Measurements from ENCODE around the gene PDGFA.

Gene PDGFA

DNA sequence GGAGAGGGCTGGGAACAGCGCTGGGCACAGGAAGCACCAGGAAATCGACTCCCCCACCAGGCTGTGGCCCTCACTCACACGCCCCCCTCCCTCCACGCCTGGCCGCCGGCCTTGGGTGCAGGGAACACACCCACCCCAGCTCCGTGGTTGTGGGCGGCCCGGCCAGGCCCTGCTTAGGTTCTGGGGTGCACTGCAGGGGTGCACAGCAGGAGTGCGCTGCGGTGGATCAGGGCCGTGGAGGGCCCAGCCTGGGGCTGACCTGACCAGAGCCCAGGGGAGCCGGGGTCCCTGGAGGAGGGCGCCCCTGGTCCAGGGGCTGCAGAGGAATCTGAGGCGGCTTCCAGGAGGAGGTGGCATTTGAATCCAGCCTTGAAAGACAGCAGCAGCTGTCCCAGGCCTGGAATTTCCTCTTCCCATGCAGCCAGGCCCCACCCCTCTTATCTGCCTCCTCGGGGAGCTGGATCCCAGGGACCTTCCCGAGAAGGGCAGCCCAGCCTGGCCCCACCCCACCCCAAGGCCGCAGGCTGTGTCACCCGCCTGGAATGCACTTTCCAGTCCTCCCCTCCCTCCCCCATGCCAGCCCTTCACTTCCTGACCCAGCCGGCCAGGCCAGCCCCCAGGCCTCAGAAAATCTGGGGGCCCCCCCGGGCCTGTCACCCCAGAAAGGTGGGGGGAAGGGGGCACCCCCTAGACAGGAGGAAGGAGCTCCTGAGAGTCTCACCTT is 18.4 kb upstream of the PDGFA start:
- DNase-seq (ENCODE audit: low read depth, low spot score) = no peak

DNA sequence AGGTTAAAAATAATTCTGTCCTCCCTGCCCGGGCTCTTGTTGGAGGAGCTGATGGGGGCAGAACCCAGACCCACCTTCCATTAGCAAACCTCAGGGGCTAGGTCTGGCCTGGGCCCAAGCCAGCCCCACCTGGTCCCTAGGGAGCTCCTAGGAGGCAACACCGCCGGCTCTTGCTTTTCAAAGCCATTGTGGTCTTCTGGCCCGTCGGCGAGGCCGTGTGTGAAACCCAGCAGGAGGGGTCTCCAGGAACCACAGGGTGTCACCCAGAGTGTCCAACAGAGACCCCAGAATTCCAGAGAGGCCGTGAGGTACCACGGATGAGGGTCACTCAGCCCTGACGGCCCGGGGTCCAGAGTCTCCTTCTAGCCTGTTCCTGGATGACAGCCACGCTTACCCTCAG is 16.6 kb upstream of the PDGFA start:
- DNase-seq (ENCODE audit: low read depth, low spot score) = no peak

DNA sequence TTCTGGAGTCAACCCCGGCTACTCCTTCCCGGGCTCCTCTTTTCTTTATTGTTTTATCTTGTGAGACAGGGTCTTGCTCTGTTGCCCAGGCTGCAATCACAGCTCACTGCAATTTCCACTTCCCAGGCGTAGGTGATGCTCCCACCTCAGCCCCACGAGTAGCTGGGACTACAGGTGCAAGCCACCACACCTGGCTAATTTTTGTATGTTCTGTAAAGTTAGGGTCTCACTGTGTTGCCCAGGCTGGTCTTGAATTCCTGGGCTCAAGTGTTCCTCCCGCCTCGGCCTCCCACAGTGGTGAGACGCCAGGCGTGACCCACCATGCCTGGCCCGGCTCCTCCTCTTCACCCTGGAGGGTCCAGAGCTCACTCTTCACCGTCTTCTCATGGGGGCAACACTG is 15.3 kb upstream of the PDGFA start:
- DNase-seq (ENCODE audit: low read depth, low spot score) = no peak

DNA sequence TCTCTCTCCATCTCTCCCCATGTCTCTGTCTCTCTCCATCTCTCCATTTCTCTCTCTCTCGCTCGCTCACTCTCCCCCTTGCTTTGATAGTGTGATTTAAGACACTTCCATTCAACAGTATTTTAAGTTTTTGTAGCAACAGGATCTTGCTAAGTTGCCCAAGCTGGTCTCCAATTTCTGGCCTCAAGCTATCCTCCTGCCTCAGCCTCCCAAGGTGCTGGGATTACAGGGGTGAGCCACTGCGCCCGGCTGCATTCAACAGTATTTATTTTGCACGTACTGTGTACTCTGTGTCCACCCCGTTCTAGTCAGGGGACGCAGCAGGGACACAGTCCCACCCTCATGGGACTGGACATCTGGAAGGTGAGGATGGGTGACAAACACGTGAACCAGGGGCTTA is 14.4 kb upstream of the PDGFA start:
- DNase-seq (ENCODE audit: low read depth, low spot score) = no peak

DNA sequence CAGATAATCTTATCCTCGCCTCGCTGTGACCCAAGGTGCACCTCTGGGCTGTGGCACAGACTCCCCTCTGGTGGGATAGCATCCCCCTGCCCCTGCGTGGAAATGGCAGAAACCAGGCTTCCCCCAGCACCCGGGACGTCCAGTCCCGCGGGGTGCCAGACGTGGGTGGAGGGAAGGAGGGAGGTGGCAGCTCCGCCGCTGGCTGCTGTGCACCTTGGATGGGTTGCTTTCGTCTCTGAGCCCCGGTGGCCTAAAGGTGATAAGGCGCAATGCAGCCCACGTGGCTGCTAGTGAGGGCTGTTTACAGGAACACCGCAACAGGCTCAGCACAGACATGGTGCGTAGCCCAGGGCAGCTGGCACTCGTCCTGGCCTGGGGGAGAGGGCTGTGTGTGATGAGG is 13.6 kb upstream of the PDGFA start:
- DNase-seq (ENCODE audit: low read depth, low spot score) = no peak

DNA sequence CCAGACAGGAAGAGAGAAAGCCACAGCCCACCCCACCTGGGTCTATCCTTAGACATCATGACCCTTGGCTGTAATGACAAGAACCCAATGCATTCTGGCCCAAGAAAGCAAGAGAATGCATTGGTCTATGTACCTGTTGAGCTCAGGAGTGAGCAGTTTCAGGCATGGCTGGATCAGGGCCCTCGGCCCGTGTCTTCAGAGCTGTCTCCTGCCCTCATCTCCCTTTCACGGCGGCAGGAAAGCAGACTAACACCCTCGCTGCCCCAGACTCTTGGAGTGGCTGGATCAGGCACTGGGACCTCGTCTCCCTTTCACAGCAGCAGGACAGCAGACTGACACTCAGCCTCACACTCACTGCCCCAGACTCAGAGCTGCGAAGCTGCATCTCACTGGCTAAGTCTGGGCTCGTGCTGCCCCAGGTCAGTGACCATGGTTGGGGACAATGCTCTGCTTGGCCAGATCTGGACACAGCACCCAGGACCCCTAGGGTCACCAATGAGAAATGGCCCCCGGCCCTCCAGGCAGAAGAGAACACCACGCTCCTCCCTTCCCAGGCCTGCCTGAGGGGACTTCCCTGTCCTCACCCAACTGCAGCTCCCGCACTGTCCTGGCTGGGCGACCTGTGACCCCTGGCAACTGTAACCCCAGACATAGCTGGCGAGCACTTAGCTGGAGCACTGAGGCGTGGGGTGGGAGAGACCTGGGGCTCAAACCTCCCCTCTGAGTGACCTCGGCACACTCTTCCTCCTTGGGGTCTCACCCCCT is 12.9 kb upstream of the PDGFA start:
- no peak for DNase-seq (ENCODE audit: low read depth, low spot score)

DNA sequence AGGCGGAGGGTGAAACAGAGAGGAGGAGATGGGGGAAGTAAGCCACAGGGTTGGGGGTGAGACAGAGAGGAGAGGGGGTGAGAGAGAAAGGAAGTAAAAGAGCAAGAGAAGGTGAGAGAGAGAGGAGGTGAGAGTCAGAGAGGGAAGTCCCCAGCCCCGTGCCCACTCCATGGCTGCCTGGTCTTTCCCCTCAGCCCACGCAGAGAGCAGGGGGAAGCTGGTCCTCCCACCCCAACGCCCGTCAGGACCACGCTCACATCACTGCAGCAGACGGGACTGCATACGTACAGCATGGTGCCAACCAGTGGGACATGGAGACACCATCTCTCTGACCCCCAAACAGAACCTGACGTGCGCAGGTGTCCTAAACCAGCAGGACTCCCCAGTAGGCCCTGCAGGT is 12.1 kb upstream of the PDGFA start:
- DNase-seq (ENCODE audit: low read depth, low spot score) = no peak

DNA sequence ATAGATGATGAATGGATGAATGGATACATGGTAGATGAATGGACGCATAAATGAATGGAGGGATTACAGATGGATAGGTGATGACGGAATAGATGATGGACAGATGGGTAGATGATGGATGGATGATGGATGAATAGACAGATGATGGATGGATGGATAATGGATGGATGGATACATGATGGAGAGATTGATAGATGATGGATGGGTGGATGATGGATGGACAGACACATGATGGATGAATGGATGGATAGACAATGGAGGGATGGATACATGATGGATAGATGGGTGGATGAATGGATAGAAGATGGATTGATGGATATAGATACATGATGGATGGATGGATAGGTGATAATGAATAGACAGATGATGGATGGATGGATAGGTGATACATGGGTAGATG is 8.8 kb upstream of the PDGFA start:
- DNase-seq (ENCODE audit: low read depth, low spot score) = no peak

DNA sequence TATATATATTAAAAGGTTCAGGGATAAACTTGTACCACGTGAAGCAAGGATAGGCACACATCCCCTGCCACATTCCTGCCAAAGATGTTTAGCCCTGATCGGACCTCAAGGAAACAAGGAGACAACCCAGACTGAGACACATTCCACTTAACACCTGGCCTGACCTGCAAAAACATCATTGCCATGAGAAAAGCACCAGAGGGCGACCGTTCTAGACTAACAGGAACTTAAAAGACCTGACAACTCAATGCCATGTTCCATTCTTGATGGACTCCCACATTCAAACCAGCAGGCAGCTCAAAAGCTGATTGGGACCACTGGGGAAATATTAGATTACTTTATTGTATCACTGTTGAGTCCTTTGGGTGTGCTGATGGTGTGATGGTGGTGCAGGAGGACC is 8.1 kb upstream of the PDGFA start:
- DNase-seq (ENCODE audit: low read depth, low spot score) = no peak

DNA sequence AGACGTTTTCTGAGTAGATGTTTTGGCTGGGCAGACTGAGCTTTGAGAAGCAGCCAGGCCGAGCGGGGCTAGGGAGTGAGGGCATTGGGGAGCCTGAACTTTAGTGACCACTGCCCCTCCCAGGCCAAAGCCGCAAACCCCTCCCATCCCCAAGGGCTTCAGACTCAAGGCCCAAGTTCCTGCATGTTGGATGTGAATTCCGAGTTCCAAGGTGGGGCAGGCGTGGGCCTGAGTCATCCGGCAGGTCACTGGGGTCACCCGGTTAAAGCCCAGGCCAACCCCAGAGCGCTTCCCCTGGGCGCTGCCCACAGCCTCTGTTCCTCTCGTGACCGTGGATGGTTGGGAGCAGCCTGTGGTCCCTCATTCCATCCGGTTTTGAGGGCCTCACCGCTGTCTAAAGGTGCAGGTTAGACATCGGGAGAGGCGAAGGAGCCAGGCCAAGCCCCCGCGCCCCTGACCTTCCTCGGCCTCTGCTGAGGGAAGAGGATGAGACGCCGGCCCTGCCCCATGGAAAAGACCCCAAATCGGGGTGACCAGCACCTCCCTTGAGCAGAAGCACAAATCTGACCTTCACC is 6.9 kb upstream of the PDGFA start:
- DNase-seq (ENCODE audit: low read depth, low spot score) = no peak

DNA sequence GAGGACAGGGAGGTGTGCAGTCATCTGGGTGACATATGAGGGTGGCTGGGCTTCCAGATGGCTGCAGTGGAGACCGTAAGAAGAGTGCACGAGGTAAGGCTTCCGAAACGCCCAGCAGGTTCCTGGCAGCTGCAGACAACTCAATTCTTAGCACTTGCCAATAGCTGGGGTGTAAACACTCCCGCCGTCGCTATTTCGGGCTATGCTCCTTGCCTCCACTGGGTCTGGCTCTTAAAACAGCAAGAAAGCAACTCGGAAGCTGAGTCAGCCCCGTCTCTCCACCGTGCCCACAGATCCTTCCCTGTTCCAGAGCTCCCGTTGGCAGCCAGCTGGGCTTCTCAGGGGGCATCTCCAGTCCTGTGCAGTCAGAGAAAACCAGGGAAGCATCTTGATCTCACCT is 6.1 kb upstream of the PDGFA start:
- no peak for DNase-seq (ENCODE audit: low read depth, low spot score)

DNA sequence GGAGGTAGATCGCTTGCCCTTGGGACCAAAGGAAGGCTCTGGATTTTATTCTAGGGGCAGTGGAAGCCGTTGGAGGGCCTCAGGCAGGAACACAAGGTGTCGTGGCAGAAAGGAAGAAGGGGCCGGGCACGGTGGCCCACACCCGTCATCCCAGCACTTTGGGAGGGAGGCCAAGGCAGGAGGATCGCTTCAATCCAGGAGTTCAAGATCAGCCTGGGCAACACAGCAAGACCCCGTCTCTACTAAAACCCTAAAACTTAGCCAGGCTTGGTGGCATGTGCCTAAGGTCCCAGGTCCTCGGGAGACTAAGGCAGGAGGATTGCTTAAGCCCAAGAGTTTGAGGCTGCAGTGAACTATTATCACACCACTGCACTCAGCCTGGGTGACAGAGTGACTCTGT is 5.2 kb upstream of the PDGFA start:
- no peak for DNase-seq (ENCODE audit: low read depth, low spot score)

DNA sequence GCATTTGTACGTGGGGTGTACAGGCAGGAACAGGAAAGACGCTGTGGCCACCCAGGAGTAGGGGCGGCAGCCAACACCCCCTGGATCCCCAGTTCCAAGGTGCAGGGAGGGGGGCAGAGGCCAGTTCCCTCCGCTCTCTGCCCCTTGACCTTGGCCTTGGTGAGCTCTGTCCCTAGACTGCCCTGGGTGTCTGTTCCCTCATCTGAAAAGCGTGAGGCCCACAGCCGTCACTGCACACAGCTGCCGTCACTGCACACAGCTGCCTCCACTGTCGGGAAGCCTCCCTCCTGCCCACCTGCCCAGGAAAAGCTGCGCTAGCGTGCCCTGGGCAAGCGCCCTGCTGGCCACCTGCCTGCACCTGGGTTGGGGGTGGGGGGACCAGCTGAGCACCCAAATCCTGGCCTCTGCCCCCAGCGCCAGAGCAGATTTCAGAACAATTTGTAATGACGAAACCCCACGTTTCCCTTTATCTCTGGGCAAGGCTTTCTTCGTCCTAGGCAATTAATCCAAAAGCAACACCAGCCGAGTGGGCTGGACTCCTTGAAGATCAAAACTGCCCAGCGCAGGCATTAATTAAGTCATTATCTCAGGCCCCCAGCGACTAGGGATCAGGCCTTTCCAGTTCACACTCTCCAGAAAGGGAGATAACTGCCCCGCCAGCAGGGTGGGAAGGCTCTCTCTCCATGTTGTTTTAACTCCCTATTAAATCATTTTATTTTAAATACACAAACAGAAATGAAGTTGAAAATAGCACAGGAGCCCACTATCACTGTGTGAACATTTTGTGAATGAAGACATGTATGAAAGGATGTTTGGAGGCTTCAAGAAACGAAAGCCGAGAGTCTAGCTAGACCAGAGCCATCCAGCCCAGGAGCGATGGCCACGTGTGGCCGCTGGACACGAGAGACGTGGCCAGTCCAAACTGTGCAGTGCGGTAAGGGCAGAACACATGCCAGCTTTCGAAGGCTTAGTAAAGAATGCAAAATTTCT is 4.0 kb upstream of the PDGFA start:
- DNase-seq (ENCODE audit: low read depth, low spot score) = no peak

DNA sequence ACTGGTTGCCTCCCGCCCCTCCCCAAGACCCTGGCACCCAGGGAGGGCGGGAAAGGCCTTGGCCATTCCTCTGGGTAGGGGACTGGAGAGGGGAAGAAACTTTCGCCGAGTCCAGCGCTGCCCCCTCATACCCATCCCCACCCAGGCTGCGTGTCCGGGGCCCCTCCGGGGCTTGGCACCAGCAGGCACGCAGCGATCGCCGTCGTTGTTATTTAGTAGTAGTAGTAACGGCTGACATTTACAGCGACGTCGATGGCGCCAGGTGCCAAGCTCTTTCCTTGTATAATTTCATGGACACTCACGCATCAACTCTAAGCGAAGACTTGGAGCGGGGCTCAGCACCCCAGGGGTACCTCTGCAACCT is 3.3 kb upstream of the PDGFA start:
- no peak for DNase-seq (ENCODE audit: low read depth, low spot score)

DNA sequence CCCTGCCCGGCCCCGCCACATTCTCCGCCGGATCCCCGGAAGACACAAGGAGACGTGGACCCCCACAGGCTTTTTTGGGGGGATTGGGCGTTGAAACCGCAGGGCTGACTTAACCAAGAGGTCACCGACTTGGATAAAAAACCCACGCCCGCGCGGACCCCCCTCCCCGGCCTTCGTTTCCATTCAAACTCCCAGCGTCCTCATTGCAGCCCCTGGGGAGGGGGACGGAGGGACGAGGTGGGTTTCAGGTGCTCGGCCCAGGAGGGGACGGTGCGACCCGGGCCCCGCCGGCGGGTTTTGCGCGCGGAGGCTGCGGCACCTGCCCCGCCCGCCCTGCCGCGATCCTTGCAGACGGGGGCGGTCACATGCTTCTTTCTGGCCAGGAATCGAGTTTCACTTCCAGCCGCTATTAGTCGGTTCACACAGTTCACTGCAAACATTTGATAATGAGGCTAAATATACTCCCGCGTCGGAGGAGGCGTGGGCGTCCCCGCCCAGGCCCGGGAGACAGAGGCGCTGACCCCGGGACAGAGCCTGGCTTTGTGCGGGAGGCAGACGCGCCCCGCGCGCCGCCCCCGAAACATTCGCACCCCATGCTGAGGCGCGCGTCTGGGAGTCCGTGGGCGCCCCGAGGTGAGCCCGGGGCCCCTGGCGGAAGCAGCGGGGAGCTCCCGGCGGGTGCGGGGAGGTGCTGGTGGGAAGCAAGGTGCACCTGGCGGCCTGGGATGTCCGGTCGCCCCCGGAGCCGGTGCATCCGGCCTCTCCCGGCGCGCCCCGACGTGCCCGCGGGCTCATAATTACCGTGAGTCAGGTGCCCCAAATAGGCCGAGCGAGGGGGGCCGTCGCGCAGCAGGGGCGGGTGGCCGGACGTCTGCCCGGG is 2.7 kb upstream of the PDGFA start:
- DNase-seq (ENCODE audit: low read depth, low spot score) = no peak

DNA sequence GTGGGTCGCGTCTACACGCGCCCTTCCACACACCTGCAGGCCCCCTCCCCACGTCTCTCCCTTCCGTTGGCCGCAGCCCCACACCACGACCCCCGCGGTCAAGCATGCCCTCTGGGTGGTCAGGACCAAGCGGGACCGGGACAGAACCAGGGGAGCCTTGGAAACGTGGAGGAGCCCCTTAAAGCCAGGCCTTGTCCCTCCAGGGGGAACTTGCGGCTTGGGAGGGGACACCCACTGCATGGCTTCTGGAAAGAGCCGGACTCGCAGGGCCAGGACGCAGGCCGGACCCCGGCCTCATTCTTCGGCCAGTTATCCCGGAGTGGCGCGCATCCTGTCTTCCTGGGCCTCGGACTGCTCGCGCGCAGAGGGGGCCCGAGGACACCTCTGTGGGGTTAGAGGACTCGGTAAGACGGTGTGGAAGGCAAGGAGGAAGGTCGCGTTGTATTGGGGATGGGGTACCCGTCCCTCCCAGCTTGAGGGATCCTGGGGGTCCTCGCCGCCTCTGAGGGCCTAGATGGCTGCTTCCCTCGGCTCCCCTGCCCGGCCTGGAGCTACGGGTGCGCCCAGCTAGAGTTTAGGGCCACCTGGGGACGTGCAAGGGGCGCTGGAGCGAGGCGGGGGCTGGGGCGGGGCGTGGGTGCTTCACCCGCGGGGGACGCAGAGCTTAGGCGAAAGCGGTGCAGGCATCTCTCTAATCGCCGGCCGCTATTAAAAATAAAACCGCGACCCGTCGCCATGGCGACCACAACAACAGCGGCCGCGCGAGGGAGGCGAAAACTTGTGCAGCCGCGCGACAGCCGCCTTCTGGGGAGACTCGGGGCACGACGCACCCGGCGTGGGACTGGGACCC is 1.8 kb upstream of the PDGFA start:
- no peak for DNase-seq (ENCODE audit: low read depth, low spot score)

DNA sequence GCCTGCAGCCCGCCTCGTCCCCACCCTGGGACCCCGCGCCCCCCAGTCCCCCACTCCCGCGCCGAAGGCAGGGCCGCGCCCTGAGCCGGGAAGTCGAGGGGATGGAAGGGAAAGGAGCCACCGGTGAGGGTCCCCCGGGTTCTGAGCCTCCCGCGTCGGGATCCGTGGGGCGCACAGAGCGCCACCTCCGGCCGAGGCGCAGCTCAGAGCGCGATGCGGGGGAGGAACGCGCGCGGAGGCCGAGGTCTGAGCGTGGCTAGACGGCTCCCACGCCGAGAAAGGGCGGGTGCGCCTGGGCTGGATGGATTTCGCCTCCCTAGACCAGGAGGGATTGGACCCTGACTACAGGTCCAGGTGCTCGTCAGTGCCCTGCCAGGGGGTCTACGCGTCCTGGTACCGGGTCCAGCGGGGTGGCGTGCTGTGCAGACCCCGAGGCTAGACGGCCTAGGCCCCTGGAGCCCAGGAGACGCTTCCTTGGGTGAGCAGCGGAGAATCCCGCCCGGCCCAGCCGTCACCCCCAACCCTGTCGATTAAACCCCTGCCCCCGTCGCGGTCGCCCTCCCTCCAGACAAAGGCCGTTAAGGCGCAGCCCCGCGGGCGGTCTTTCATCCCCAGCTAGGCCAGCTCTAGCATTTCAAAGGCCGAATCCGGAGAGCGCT is 986 bp upstream of the PDGFA start:
- no peak for DNase-seq (ENCODE audit: low read depth, low spot score)

DNA sequence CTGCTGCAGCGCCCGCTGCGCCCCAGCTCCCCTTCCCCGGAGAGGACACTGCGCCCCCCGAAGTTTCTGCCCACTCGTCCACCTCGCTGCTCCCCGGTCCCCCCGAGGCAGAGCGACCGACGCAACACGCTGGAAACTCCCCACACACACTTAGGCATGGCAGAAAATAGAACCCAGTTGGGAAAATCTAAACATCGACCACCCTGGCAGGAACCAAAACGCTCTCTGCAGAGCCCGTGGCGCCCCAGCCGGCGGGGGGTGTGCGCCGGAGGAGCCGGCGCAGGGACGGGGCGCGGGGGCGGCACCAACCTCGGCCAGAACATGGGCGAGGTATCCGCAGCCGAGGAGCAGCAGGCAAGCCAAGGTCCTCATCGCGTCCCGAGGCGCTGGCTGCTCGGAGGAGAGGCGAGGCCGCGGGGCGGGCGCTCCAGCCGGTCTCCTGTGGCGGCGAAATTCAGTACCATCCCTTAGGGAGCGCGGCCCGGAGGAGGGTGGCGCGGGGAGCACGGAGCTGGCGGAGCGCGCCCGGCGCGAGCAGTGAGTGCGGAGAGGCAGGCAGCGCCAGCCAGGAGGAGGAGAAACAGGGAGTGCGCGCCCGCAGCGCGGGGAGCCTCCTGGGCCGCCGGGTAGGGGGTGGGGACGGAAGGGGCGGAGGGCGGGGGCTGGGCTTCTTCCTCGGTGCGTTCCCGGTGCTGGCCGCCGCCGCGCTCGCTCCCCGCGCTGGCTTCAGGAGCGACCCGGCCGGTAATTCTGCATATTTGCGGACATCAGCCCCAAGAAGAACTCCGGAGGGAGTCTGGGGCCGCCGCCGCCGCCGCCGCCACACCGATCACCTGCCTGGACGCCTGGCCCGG is 789 bp downstream of the PDGFA start:
- DNase-seq (ENCODE audit: low read depth, low spot score) = no peak
